ENCODE data around the gene TMEM212.

TMEM212 gene

DNA sequence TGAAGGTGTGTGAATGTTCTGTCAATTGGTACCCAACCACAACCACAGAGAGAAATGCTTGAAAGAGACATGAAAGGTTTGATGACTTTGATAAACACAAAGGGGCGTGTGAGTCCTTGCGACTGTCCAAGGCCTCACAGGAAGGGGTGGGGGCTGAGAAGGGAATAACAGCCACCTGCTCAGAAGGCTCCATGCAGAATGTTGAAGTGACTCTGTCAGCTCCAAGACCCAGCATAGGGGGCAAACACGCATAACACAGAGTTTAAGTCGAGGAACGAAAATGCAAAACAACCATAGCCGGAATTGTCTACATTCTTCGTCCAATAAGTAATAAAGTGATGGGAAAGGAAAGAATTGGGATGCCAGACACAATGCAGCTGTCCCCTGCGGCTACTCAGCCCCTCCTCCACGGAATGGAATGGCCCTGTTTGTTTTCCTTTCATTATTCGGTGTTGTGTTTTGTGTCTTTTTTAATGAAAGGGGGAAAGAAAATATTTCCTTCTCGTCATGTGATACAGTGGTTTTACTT lies 19.9 kb downstream of the TMEM212 start:
- Histone ChIP-seq H3K27ac (ENCODE audit: low read depth, low read length) (no peak overlapping the region), H3K36me3 (ENCODE audit: control insufficient read depth, insufficient read depth, low read length) (no peaks in the 10 kb centered on the region), H3K9ac (ENCODE audit: low read depth, low read length) (no peak overlapping the region), H3K4me1 (ENCODE audit: control insufficient read depth, insufficient read depth, low read length) (peaks cover 8% of the 10 kb centered on the region), H3K27me3 (ENCODE audit: control insufficient read depth, insufficient read depth, low read length) (no peaks in the 10 kb centered on the region), H3K9me3 (ENCODE audit: control insufficient read depth, insufficient read depth, low read length) (no peaks in the 10 kb centered on the region), H3K4me3 (ENCODE audit: low read depth, low read length) (no peak overlapping the region)

DNA sequence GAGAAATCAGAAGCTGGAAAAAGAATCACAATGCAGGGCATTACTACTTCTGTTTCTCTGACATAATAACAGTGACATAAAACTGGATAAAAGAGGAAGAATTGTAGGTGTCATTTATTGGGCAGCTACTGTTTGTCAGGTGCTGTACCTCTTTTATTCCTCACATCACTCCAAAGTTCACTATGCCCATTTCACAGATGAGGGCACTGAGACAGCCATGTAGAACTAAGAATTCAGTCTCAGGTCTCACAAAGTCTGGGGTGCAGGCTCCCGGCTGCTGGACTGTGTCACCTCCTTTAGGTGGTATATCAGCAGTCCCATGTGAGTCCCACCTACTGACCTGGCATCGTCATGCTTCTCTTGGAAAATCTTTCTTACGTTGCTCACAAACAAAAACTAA lies 20.8 kb downstream of the TMEM212 start:
- Histone ChIP-seq H3K27me3 (ENCODE audit: control insufficient read depth, insufficient read depth, low read length) (no peaks in the 10 kb centered on the region), H3K36me3 (ENCODE audit: control insufficient read depth, insufficient read depth, low read length) (no peaks in the 10 kb centered on the region), H3K27ac (ENCODE audit: low read depth, low read length) (no peak overlapping the region), H3K4me1 (ENCODE audit: control insufficient read depth, insufficient read depth, low read length) (peaks cover 8% of the 10 kb centered on the region), H3K4me3 (ENCODE audit: low read depth, low read length) (no peak overlapping the region), H3K9me3 (ENCODE audit: control insufficient read depth, insufficient read depth, low read length) (no peaks in the 10 kb centered on the region), H3K9ac (ENCODE audit: low read depth, low read length) (no peak overlapping the region)

DNA sequence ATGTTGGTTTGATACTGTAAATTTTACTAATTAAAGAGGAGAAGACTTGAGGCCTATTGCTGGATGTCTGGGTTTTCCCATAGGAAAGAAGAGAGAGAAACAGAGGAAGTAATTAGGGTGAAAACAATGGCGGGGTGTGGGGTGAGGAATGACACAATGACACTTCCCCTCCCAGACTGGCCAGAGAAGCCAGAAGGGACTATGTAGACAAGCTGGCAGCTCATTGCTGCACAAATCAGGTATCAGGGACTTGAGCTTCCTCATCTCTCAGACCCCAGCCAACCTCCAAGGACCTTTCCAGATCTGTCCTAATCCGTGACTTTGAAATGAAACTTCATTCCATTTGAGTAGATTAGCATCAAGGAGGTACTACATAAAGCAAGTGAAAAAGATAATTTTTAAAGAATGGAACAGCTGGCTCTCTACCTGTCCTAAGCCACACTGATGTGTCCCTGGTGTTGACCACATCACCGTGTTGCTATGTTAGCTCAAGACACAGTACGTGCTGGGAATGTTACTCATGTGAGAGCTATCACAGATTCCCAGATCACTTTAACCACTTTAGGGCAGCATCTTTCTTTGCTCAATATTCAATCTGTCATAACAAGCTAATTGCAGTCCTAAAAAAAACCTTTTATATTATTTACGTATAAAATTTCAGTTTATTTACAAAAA lies 22.2 kb downstream of the TMEM212 start:
- H3K27ac ChIP-seq (ENCODE audit: low read depth, low read length), result no peak overlapping the region
- no peaks in the 10 kb centered on the region for H3K36me3 ChIP-seq (ENCODE audit: control insufficient read depth, insufficient read depth, low read length)
- no peak overlapping the region for H3K9ac ChIP-seq (ENCODE audit: low read depth, low read length)
- no peaks in the 10 kb centered on the region for H3K9me3 ChIP-seq (ENCODE audit: control insufficient read depth, insufficient read depth, low read length)
- no peak overlapping the region for H3K4me3 ChIP-seq (ENCODE audit: low read depth, low read length)
- H3K4me1 ChIP-seq (ENCODE audit: control insufficient read depth, insufficient read depth, low read length), result peaks cover 8% of the 10 kb centered on the region
- no peaks in the 10 kb centered on the region for H3K27me3 ChIP-seq (ENCODE audit: control insufficient read depth, insufficient read depth, low read length)

DNA sequence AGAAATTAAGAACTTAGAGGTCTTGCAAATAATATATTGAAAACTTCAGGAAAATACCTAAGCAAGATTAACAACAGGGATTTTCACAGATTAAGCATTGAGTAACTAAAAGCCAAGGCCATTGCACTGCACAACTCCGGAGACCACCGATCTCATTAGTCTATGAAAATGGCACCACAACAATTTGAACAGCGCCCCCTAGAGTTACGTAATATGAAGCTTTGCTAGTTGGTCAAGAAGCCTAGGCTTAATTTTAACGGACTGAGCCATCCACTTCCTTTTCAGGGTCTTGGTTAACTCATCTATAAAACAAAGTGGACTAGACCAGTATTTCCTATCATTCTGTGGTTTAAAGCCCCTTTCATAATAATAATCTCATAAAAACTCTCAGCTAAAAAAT lies 24.8 kb downstream of the TMEM212 start:
- Histone ChIP-seq H3K9me3 (ENCODE audit: control insufficient read depth, insufficient read depth, low read length) (no peaks in the 10 kb centered on the region), H3K4me3 (ENCODE audit: low read depth, low read length) (no peak overlapping the region), H3K36me3 (ENCODE audit: control insufficient read depth, insufficient read depth, low read length) (no peaks in the 10 kb centered on the region), H3K27ac (ENCODE audit: low read depth, low read length) (no peak overlapping the region), H3K4me1 (ENCODE audit: control insufficient read depth, insufficient read depth, low read length) (peaks cover 5% of the 10 kb centered on the region), H3K9ac (ENCODE audit: low read depth, low read length) (no peak overlapping the region), H3K27me3 (ENCODE audit: control insufficient read depth, insufficient read depth, low read length) (no peaks in the 10 kb centered on the region)

DNA sequence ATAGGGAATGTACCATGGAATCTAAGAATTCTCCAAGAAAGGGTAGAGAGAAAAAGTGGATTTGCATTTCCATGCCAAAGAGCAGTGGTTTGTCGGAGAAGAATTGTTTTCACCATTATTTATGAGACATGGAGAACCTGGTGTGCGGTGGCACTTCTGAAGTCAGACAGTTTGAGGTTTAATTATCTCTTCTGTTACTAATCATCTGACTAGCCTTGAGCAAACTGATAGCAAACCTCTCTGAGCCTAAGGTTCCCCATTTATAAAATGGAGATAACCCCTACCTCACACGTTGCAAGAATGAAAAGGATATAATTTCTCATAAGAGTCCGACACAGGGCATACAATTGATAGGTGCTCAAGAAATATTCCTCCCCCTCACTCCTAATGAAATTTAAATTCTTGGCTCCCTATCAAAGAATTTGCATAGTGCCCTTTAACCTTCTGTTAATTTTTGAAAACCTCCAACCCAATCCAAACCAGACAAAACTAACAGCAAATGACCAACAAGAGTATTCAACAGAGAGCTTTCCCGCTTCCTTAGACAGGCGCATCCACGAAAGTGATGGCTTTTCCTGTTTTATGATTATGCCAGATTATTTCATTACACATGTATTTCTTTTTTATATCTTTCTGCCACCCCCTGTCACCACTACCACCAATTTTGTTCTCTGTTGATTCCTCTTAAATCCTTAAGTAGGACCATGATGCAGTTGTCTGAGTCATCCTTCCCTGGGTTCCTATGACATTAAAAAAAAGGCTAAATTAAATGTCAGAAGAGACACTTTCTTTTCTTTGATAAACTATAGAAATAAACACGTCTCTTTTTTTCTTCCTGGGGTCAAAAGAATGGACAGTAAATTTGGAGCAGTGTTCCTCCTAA lies 28.5 kb downstream of the TMEM212 start:
- Histone ChIP-seq H3K9ac (ENCODE audit: low read depth, low read length) (no peak overlapping the region), H3K4me3 (ENCODE audit: low read depth, low read length) (no peak overlapping the region), H3K27me3 (ENCODE audit: control insufficient read depth, insufficient read depth, low read length) (no peaks in the 10 kb centered on the region), H3K9me3 (ENCODE audit: control insufficient read depth, insufficient read depth, low read length) (no peaks in the 10 kb centered on the region), H3K4me1 (ENCODE audit: control insufficient read depth, insufficient read depth, low read length) (peaks cover 18% of the 10 kb centered on the region), H3K36me3 (ENCODE audit: control insufficient read depth, insufficient read depth, low read length) (no peaks in the 10 kb centered on the region), H3K27ac (ENCODE audit: low read depth, low read length) (no peak overlapping the region)

DNA sequence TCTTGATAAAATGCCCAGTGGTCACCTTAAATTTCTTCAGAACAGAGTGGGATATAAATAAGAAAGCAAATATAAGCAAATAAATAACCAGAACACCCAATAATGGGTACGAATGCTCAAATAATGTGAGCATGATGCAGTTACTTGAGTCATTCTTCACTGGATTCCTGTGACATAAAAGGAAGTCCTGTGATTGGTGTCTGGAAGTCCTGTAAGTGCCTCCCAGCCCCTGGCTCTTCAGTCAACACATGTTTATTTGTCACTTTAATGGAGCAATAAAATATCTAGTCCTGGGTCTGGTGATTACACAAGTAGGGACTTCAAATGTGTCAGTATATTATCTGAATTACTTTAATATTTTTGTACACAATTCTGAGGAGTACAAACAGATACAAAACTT lies 30.4 kb downstream of the TMEM212 start:
- H3K4me1 ChIP-seq (ENCODE audit: control insufficient read depth, insufficient read depth, low read length), result peaks cover 23% of the 10 kb centered on the region
- H3K9me3 ChIP-seq (ENCODE audit: control insufficient read depth, insufficient read depth, low read length), result no peaks in the 10 kb centered on the region
- H3K9ac ChIP-seq (ENCODE audit: low read depth, low read length), result no peak overlapping the region
- H3K4me3 ChIP-seq (ENCODE audit: low read depth, low read length), result no peak overlapping the region
- H3K36me3 ChIP-seq (ENCODE audit: control insufficient read depth, insufficient read depth, low read length), result no peaks in the 10 kb centered on the region
- H3K27ac ChIP-seq (ENCODE audit: low read depth, low read length), result peak overlapping the region; percentile 92
- H3K27me3 ChIP-seq (ENCODE audit: control insufficient read depth, insufficient read depth, low read length), result no peaks in the 10 kb centered on the region

DNA sequence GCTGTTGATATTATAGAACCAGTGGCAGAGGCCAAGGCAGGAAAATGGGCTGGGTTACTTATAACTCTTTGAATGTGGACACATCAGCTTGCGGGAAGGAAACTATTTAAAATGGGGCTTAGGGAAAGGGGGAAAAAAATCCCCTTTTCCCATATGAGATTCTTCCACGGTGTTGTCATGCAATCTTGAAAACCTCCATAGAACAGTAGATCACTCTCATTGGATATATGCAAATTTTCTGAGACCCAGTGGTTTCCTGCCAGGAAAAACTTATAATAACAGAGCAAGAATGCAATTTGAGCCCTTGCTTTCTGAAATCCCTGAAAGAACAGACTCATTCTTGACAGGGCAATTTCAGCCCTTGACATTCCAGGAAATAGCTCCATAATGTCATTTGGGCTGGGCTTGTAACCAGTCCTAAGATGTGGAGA lies 31.1 kb downstream of the TMEM212 start:
- no peak overlapping the region for H3K4me3 ChIP-seq (ENCODE audit: low read depth, low read length)
- peak overlapping the region; percentile 92 for H3K27ac ChIP-seq (ENCODE audit: low read depth, low read length)
- H3K36me3 ChIP-seq (ENCODE audit: control insufficient read depth, insufficient read depth, low read length), result no peaks in the 10 kb centered on the region
- H3K9me3 ChIP-seq (ENCODE audit: control insufficient read depth, insufficient read depth, low read length), result no peaks in the 10 kb centered on the region
- no peak overlapping the region for H3K9ac ChIP-seq (ENCODE audit: low read depth, low read length)
- no peaks in the 10 kb centered on the region for H3K27me3 ChIP-seq (ENCODE audit: control insufficient read depth, insufficient read depth, low read length)
- peaks cover 28% of the 10 kb centered on the region for H3K4me1 ChIP-seq (ENCODE audit: control insufficient read depth, insufficient read depth, low read length)

DNA sequence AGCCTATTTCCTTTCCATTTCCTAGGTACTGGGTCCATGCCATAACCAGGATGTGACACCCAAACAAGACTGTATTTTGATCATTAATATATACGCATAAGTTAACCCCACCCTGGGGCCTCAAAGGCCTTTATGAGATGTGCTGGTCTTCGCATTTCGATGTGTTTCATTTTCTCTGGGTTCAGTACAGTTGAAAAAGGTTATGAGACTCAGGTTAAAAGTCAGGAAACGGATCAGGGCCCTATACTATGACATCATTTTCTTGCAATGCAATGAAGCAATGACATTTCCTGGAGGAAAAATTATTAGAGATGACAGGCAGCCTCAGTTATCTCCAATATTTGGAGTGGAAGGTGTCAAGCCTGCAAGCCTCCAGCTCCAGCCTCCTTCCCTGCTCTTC lies 31.7 kb downstream of the TMEM212 start:
- Histone ChIP-seq H3K4me1 (ENCODE audit: control insufficient read depth, insufficient read depth, low read length) (peaks cover 28% of the 10 kb centered on the region), H3K4me3 (ENCODE audit: low read depth, low read length) (no peak overlapping the region), H3K9ac (ENCODE audit: low read depth, low read length) (no peak overlapping the region), H3K27ac (ENCODE audit: low read depth, low read length) (peak overlapping the region; percentile 86), H3K9me3 (ENCODE audit: control insufficient read depth, insufficient read depth, low read length) (no peaks in the 10 kb centered on the region), H3K27me3 (ENCODE audit: control insufficient read depth, insufficient read depth, low read length) (no peaks in the 10 kb centered on the region), H3K36me3 (ENCODE audit: control insufficient read depth, insufficient read depth, low read length) (no peaks in the 10 kb centered on the region)

DNA sequence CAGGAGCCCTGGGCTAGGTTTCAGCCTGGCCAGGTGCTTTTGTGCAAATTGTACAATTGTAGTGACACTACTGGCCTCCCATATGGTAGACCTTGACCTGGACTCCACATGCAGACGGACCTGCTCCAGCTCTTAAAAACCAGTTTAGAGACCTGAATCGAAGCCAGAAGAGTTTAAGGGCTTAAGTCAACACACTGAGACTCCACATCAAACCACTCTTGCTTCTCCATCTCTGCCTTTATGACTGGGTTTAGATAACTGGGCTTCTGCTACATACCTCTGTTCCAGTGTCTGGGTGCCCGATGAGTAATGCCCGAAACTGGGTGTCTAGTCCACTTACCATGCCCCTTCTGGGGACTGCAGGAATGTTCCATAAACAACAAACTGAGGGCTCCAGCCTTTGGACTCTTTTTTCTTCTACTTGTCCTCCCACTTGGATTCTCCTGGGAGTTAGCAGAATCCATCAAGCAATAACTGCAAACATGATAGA lies 32.8 kb downstream of the TMEM212 start:
- no peak overlapping the region for H3K4me3 ChIP-seq (ENCODE audit: low read depth, low read length)
- no peaks in the 10 kb centered on the region for H3K27me3 ChIP-seq (ENCODE audit: control insufficient read depth, insufficient read depth, low read length)
- no peaks in the 10 kb centered on the region for H3K36me3 ChIP-seq (ENCODE audit: control insufficient read depth, insufficient read depth, low read length)
- no peaks in the 10 kb centered on the region for H3K9me3 ChIP-seq (ENCODE audit: control insufficient read depth, insufficient read depth, low read length)
- no peak overlapping the region for H3K9ac ChIP-seq (ENCODE audit: low read depth, low read length)
- H3K27ac ChIP-seq (ENCODE audit: low read depth, low read length), result no peak overlapping the region
- peaks cover 28% of the 10 kb centered on the region for H3K4me1 ChIP-seq (ENCODE audit: control insufficient read depth, insufficient read depth, low read length)

DNA sequence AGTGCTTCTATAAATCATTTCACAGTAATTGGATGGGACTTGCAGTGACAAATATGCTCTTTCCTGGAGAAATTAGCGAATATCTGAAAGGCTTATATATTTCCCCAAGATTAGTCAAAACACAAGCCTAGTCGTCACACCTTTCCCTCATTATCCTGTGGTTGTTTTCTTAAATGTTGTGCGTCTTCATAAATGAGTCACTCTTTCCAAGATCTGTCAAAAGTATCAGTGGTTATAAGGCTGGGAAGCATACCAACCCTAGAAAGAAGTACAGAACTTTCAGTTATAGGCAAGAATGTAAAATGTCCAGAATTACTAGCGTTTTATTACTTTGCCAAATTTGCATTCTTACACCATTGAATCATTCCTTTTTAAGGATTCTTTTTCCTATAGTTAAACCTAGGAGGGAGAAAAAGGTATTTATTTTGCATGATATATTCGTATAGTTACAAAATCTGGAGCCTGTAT lies 33.6 kb downstream of the TMEM212 start:
- Histone ChIP-seq H3K4me3 (ENCODE audit: low read depth, low read length) (no peak overlapping the region), H3K9ac (ENCODE audit: low read depth, low read length) (no peak overlapping the region), H3K4me1 (ENCODE audit: control insufficient read depth, insufficient read depth, low read length) (peaks cover 28% of the 10 kb centered on the region), H3K27ac (ENCODE audit: low read depth, low read length) (no peak overlapping the region), H3K36me3 (ENCODE audit: control insufficient read depth, insufficient read depth, low read length) (no peaks in the 10 kb centered on the region), H3K9me3 (ENCODE audit: control insufficient read depth, insufficient read depth, low read length) (no peaks in the 10 kb centered on the region), H3K27me3 (ENCODE audit: control insufficient read depth, insufficient read depth, low read length) (no peaks in the 10 kb centered on the region)

All from HUES48 (cell line).